NCI-H2196 treated with DMSO at 0.1 percent for 48 hours (cell line): ENCODE measurements around the gene LMF2.

Experiments
- DNase-seq: peaks from one replicate; lab custom pipeline; 2025; ENCODE audit not compliant: unreplicated experiment; lab: John Stamatoyannopoulos, UW

Gene LMF2

DNA sequence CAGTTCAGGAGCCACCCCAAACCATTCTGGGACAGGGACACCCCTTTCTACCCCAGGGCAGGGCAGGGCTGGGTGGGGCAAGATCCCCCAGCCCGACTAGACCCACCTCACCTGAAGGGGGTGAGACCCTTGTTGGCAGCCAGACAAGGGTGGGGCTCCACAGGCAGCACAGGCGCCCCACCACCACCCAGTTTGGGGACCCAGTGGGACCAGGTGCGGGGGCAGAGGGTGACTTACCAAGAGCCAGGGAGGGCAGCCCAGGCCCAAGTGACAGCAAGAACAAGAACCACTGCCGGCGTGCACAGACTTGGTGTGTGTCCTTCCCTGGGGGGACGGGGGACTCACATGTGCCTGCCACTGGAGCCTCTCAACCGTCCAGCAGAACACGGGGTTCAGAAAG is 23.9 kb downstream of the LMF2 start:
- no peak for DNase-seq

DNA sequence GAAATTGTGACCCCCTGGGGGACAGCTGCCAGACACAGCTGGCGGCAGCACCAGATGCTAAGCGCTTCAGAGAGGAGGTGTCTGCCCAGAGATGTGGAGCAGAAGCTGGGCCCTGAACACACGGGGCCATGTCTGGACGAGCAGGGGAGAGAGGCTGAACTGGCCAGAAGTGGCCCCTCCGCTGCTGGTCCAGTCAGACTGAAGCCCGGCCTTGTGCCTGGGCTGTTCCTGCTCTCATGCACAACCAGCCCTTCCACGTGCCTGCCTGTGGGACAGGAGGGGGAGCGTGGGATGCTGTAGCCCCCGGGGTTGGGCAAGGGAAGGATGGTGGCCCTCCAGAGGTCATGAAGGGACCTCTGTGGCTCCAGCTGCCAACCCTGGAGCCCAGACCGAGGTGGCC is 24.4 kb downstream of the LMF2 start:
- DNase-seq, result no peak

DNA sequence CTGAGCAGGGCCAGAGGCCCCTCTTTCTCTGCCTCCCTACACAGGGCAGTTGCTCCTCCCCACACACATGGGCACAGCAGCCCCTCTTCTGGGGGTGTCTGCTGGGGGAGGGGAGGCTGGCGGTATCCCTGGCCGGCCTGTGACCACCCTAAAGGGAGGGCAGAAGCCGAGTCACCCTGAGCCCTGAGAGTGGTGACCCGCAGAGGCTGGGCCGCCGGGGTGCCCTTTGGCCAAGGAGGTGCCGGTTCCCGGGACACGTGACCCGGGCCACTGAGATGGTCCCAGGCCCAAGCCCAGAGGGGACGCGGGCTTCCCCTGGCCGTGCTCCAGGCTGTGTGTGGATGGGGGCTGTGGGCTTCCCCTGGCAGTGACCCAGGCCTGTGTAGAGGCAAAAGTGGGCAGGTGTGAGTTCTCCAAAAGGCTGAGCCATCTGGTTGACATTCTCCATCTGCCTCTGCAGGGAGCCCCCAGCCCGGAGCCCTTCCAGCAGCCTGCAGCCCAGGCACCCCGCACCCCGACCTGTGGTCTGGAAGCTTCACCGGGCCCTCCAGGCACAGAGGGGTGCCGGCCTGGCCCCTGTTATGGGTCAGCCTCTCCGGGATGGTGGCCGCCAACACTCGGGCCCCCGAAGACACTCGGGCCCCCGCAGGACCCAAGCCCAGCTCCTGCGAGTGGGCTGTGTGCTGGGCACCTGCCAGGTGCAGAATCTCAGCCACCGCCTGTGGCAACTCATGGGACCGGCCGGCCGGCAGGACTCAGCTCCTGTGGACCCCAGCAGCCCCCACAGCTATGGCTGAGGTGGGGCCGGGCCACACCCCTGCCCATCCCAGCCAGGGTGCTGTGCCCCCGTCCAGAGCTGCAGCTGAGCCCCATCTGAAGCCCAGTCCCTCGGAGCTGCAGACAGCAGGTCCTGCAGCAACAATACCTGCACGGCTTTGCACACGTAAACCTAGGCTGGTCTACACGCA is 25.1 kb downstream of the LMF2 start:
- DNase-seq, result no peak

- no peak for DNase-seq
Observed at GRCh38 chr22:50481440-50482106, 25.9 kb downstream of the LMF2 start, which contains the start of gene ADM2. Gene ADM2 (plus strand): TSS chr22:50481543. CDS start chr22:50481848, 305 bp downstream.

DNA sequence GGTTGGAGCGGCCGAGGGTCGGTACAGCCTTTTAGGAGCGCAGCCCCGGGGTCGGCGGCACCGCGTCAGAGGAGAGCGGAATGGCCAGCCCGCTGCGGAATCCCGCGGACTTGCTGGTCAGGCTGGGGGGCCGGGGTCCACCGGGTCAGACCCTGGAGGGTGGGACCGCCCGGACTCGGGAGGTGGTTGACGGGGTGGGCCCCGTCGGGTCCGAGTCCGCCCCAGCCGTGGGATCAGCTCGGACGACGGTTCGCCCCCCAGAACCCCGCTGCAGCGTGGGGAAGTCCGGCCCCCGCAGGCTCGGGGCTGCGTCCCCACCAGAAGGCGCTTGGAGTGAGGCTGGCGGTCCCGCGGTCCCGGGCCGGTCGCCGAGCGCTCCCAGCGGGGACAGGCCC is 26.5 kb downstream of the LMF2 start:
- no peak for DNase-seq

DNA sequence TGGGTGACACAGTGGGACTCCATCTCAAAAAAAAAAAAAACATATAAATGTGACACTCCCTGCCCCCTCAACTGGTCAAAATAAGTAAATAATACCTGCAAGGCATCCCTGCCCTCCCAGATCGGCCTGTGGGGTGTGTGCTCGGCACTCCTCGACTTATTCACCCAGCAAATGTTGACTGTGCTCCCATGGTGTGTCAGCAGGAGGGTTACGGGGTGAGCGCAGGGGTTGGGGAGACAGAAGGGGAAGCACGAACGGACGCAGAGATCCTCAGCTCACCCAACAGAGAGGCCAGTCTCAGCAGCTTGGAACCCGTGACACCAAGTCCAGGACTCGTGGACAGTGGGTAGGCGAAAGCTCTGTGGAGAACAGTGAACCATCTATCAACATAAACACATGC is 27.8 kb downstream of the LMF2 start:
- DNase-seq, result no peak

DNA sequence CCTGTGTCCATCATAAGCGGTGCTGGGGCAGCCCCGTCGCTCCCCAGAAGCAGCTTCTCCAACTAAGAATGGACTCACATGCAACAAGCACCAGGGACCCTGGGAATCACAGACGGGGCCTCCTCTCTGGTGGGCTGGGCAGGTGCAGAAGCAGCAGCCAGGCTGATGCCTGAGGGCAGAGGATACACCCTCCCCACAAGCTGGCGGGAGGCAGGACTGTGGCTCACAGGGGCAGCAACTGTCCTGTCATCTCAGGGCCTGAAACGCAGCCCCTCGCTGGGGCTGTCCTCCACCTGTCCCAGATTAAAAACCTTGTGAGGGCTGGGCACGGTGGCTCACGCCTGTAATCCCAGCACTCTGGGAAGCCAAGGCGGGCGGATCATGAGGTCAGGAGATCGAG is 29.6 kb downstream of the LMF2 start:
- DNase-seq, result no peak

- no peak for DNase-seq
Observed at GRCh38 chr22:50476868-50477267, 30.6 kb downstream of the LMF2 start.

DNA sequence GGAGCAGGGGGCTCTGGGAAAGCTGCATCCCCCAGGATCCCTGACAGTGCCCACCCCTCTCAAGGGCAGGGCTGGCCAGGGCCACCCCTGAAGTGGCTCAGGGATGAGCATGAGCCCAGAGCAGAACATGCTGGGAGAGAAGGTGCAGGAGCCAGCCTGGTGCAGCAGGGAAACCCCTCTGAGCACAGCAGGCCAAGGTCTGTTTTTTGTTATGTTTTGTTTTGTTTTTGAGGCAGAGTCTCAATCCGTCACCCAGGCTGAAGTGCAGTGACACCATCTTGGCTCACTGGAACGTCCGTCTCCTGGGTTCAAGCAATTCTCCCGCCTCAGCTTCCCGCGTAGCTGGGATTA is 31.9 kb downstream of the LMF2 start:
- no peak for DNase-seq

DNA sequence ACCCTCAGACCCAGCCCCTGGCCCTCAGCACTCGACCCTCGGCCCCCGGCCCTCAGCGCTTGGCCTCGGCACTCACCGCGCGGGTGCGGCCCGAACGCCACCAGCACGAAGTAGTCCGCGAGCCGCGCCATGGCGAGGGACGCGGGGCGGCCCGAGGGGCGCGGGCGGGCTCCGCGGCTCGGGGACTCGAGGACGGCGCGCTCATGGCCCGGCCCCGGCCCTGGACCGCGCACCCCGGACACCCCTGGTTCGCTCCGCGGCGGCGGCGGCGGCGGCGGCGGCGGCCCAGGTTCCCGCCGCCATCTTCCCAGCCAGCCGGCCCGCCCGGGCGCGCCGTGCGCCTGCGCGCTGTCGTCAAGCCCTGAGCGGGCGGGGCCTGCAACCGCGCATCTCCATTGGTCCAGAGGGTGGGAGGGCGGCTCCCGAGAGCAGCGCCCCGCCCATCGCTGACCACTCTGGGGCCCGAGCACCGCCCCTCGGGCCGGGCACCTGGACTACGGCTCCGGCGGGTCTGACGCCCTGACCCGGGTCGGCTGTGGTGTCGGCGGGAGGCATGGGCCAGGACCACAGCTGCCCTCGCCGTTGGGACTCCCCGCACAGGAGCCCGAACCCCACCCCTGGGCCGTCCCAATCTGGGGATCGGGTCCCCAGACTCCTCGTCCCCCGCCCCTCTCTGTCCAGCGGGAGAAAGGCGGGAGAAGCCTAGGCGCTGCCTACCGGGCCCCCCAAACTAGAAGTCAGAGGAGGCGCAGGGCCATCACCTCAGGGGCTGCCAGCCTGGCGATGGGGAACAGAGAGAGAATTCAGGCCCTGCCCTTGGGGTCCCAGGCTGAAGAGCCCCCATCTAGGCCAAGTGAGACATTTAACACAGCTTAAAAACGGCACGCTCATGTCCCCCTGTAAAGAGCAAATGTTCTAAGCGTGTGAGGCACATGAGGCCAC is 32.5 kb downstream of the LMF2 start, which contains the start of gene SBF1:
Gene SBF1 (minus strand): TSS at position 326 of the 942 bp plus-strand sequence. CDS start 195 bp downstream, at position 131.
- DNase-seq, result peak; percentile 66

- no peak for DNase-seq
Observed at GRCh38 chr22:50473855-50474671, 33.4 kb downstream of the LMF2 start.

DNA sequence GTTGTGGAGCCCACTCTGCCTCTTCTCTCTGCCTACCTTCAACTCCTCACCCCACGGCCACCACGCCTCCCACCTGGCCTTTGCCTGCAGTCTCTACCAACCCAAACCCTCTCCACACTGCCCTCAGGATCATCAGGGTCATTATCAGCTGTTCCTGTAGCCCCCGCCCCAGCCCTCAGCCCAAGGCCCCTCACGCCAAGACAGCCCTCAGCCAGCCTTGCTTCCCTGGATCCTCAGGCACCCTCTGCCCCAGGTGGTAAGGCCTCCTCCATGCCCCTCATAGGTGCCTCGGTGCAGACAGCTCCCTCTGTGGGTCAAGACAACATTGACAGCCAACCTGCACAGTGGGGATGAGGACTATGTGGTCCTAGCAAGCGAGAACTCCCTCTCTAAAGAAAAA is 34.4 kb downstream of the LMF2 start:
- DNase-seq, result no peak

DNA sequence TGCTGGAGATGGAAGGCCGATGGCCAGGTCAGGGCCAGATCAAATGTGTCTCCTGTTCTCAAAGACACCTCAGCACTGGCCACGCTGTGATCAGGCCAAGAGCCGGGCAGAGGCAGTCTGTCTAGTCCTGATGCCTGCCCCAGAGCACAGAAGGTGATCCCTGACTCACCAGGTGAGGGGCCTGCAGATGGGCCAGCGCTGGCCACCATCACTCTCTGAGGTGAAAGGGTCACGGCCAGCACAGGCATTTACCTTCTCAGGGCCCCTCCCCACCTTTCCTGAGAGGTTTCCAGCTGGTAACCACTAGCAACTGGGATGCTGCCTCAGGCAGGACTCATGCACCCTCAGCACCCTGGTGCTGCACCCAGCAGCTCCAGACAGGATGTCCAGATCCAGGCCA is 35.5 kb downstream of the LMF2 start:
- no peak for DNase-seq

GRCh38 chr22:50471197-50471847 is 36.2 kb downstream of the LMF2 start:
- no peak for DNase-seq

GRCh38 chr22:50470491-50470890 is 37.0 kb downstream of the LMF2 start:
- no peak for DNase-seq

- peak; percentile 40 for DNase-seq
Observed at GRCh38 chr22:50469377-50470305, 37.9 kb downstream of the LMF2 start.

GRCh38 chr22:50468626-50469025 is 38.9 kb downstream of the LMF2 start:
- no peak for DNase-seq

DNA sequence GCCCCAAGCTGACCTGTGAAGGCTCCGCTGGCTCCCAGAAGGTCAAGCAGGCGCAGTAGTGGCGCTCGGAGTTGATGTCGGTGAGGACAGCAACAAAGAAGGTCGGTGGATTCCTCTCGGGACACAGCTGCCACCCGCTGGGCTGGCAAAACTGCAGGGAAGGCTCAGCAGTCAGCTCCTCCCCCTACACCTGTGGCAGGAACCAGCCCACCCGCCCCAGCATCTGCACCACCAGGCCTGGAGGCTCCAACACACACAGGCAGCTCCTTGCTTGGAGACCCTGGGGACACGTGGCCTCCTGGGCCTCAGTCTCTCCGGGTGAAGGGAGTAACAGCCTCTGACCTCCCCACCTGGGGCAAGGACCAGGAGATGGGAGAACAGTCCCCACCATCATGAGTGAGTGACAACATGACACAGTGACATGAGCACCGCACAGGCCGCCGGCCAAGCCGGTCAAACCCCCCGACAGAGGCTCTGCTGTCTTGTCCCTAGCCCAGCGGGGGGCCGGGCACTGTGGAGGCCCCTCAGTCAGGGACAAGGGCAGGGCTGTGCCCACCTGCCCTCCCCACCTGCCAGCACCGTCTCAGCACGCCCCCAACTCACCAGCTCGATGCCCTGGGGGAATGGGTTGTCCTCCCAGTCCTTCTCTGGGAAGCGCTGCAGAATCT is 39.6 kb downstream of the LMF2 start:
- no peak for DNase-seq
